Activated T-helper 9 cell treated with anti-CD3 and anti-CD28 coated beads, Interleukin-2, amount 50 U/mL, for 16 hours (primary cell): Measurements from ENCODE around the gene LRRK1.

Source experiments
- DNase-seq: peaks from one replicate; pipeline ENCODE4 v3.0.0-alpha.2; 2020; ENCODE audit warnings: low read depth

Gene LRRK1

DNA sequence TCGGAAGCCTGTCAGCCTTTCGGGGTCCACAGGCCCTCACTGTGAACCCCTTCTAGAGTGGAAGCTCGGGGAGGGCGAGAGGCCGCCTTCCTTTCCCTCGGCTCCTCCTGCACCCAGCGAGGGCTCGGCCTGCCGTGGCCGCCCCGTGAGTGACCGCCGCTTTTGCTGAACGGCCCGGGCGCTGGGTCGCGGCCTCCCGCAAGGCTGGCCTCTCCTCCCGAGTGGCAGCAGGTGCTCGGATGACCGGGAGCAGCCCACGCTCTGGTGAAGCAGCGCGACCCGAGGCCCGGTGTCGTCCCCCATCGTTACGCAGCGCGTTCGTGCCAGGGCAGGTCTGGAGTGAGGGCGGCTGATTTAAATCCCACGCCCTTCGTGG lies 53.8 kb downstream of the LRRK1 start:
- no peak for DNase-seq

DNA sequence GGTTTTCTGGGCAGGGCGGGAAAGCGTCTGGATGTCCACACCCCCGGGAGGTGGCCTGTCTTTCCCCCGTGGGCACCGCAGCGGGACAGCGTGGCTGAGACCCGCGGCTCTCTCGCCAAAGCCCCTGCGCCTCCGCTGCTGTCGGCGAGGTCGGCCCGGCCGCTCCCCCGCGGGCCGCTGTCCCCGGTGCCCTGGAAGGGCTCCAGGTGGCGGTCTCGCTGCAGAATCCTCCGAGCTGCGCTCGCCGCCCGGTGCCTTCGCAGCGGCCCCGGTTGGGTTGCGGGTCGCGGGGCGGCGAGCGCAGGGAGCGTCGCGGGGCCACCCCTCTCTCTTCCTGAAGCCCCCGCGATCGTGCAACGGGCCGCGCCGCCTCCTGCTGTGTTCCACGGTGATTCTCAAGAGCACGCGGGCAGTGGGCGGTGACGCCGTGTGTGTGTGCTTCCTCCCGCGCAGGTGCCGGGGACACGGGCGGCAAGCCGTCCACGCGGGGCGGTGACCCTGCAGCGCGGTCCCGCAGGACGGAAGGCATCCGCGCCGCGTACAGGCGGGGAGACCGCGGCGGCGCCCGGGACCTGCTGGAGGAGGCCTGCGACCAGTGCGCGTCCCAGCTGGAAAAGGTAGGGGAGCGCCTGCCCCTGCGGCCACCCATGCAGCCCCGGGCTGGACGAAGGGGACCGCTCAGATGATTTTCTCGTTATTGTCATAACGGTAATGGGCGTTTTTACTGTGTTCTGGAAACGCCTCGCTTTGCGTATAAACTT lies 54.4 kb downstream of the LRRK1 start:
- no peak for DNase-seq

DNA sequence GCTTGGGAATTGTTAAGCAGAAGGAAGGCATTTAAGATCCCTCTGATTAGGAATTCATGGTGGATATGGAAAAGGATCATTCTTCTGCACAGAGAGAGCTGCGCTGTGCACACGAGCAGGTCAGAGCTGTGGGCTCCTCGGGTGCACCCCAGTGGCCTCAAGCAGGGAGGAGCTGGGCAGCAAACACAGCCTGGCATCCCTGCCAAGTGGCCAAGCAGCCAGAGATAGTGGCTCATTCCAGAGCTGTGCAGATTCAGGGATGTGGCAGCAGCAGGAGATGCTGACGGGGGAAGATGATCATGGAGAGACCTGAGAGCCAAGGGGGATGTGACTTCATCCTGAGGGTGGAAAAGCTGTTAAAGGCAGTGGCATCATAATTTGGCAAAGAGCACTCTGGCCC lies 55.9 kb downstream of the LRRK1 start:
- DNase-seq, result no peak

DNA sequence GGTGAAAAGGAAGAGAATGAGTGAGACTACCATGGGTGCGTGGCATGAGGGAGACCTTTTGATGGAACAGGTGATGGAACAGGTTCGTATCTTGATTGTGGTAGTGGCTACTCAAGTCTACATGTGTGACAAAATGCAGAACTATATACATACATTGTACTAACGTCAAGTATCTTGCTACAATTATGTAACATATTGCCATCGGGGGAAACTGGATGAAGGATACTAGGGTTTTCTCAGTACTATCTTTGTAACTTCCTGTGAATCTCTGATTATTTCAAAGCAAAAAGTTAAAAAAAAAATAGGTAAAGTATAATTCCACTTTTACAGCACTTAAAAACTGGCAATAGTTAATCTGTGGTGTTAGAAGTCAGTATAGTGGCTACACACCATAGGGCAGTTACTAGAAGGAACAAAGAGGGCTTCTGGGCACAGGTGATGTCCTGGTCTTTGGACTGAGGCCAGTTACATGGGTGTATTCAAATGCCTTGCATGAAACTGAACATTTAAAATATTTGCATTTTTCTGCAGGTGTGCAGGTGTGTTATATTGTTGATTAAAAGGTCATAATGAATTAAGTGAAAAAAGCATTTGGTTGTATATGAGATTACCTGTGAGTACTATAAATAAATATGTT lies 61.4 kb downstream of the LRRK1 start:
- DNase-seq, result no peak

DNA sequence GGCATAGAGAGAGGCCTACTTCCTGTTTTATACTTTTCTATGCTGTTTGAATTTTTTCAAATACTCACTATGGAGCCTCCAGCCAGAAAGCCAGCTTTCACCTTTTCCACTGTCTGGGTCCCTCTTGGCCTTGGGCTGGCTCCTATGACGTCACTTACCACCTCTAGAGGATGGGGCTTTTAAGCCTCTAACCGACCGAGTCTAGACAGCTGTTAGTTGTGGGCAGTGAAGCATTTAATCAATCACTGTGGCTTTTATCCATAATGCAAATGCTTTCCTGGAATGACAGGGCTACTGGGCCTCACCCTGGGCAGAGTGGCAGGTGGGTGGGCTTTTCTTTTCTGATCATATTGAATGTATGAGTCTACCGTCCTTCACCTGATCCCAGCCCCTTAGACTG lies 61.9 kb downstream of the LRRK1 start:
- DNase-seq, result no peak

DNA sequence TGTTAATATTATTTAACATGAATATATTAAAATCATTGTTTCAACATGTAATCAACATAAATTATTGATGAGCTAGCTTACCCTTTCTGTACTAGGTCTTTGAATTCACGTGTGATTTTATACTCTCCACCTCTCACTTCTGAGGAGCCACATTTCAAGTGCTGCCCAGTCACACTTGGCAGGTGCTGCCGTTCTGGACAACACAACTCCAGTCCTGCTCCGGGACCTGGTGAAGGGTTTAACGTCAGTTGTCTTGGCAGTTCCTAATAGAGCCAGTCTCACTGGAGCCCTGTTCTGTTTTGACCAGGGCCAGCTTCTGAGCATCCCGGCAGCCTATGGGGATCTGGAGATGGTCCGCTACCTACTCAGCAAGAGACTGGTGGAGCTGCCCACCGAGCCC lies 64.1 kb downstream of the LRRK1 start:
- no peak for DNase-seq

DNA sequence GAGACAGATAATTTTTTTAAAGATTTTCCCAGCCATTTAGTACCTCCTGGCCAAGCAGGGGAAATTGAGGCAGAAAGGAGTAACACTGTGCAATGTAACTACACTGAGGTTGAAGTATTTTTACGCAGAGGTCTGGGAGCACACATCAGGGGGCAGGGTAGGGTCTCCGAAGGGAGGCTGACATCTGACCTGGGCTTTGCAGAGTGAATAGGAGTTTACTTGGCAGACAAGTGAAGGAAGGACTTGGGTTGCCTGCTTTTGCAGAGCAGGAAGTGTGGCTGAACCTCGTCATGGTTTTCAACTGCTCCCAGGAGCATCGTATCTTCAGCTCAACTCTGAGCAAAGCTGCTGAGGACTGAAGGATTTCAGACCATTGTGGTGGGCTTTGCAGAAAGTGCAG lies 66.2 kb downstream of the LRRK1 start:
- DNase-seq, result no peak

DNA sequence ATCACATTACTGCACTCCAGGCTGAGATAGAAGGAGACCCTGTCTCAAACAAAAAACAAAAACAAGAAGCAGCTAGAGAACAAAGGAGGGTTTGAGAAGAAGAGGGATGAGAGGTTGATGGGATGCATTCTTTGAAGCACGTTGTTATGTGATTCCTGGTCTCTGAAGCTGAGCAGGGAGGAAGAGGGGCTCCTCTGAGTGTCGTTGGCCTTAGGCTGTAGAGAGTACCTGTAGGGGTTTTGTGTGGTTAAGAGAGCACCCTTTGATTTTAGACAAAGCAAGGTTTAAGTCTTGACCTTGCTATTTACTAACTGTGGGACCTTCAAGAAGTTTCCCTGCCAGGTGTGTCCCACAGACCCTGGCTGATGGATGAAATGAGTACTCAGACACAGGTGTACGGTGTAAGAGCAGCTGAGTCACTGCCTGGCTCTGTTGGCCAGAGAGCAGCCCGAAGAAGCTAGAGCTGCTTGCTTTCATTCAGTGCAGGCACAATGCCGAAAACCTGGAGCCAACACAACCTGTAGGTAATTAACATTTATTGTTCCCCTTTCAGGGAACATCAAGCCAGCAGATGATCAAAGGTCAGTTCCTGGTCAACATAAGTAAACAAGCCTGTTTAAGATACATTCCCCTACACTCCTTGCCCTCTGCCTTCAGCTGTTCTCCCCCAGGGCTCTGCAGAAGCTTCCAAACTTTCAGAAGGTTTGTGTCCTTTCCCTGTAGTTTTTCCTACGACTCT lies 67.2 kb downstream of the LRRK1 start:
- DNase-seq, result no peak

DNA sequence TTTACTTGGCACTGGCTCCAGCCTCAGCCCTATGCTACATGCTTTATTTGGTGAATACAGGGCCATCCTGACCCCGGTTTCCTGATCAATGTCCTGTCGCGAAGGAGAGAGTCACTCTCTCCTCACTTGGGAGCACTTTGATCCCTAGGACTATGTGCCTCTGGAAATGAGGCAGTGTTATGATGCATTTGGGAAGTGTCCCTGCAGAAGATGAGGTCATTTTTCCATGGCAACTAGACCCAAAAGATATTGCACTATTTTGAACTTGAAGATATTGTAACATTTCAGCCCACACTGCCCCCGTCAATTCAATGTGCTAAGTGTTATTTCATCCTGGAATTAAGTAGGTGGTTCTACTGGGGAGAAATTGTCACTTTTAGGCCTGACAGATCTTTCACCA lies 68.0 kb downstream of the LRRK1 start:
- DNase-seq, result no peak

DNA sequence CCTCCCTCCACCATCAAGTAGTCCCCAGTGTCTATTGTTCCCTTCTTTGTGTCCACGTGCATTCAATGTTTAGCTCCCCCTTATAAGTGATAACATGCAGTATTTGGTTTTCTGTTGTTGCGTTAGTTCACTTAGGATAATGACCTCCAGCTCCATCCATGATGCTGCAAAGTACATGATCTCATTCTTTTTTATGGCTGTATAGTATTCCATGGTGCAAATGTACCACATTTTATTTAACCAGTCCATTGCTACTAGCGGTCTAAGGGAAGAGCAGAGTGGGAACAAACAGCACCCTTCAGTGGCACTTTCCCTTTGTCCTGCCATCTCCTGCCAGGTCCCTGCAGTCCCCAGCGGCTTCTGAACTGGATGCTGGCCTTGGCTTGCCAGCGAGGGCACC lies 69.1 kb downstream of the LRRK1 start:
- DNase-seq, result no peak

DNA sequence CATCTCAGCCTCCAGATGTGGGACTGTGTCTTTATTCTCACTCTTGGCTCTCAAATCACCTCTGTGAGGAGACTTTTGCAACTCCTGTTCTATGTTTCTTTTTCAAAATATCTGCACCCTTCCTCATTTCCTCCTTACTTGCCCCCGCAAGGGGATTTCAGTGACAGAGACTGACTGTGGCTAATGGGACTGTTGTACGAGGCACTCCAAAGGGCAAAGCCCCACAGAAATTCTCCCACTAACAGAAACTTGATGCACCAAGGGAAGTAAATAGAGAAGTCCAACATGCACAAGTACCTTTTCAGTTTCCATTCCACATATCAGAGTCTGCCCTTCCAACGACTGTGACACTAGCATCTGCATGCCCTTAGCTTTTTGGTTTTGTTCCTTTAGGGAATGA lies 69.7 kb downstream of the LRRK1 start:
- DNase-seq, result no peak

DNA sequence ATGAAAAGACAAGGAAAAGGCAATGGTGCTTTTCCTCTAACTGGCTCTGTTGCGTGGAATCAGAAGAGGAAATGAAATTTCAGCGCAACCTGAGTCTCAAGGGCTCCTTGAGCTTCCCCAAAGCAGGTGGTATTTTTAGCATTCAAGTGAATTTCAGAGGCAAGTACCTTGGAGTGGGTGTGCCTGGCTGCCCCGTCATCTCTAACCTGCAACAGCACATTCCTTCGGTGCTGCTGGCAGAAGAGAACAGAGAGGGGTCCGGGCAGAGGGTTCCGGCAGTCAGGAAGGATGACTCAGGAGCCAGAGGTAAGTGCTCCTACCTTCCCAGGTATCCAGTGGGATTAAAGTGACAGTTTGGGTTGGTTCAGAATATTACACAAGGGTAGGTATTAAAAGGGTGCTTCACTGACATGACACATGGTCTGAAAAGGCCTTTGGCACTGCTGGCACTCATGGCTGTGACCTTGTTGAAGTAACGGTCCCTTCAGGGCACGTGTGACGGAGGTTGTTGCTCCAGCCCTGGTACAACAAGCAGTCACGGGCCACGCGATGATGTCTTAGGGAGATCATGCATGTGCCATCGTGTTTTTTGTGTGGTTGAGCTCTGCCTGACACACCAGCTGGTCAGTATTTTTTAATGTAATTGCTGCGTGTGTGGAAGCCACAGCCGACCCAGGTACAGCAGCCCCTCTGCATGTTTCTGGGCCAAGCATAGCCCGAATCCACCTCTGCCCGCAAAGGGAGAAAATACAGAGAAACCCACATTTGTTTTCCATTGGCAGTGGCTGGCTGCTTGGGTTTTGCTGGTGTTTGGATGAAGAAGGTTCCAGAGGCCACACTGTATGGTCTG lies 75.7 kb downstream of the LRRK1 start:
- DNase-seq, result no peak

DNA sequence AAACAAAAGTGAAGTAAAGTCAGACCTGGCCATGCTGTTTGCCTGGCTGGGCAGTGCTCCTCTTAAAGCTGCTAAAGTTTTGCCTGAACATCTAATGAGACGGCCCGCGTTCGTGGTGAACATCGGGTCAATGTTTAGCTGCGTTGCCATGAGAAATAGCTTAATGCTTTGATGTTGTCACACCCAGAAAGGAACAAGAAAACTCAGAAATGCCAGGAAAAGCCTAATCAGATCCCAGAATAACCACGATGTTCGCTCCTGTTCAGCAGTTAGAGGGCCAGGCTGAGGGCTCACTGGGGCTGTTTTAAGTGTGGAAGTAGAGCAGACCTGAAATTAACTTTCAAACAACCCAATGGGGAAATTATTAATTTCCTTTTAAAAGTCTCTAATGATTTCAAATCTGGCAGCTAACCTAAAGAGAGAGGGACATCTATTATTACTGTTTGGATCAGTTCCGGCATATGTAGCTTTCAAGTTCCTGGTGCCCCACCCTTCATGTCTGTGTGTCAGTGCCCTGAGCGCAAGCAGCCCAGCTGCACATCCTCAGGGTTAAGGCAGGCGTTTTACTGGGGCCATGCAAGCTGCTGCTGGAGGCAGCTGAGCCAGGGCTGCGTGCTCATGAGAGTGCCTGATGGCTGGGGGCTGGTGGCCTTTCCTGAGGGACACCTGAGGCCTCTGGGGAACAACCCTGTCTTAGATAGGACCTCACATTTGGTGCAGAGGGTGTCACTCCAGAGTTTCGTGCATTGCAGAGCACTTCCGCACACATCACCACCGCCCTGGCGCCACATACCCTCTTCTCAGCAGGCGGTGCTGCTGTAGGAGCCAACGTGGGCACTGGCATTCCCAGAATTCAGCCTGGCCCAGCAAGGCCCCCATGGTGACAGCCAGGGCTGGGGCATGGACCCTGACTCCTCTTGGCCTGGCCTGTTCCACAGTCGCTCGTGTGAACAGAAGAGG lies 76.6 kb downstream of the LRRK1 start:
- DNase-seq, result no peak

DNA sequence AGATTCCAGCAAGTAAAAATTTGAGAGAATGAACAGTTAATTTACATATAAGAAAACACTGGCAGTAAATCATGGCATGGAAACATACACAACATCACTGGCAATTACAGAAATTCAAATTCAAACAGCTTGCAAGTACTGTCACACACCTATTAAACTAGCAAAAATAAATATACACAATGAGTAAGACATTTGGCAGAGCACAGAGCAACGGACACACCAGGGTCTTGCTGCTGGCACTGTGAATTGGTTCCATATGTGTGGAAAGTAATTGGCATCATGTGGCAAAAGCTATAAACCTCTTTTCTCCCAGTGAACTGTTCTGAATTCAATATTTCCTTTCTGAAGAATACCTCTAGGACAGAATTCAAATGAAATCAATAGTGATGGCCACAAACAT lies 78.3 kb downstream of the LRRK1 start:
- DNase-seq, result no peak

DNA sequence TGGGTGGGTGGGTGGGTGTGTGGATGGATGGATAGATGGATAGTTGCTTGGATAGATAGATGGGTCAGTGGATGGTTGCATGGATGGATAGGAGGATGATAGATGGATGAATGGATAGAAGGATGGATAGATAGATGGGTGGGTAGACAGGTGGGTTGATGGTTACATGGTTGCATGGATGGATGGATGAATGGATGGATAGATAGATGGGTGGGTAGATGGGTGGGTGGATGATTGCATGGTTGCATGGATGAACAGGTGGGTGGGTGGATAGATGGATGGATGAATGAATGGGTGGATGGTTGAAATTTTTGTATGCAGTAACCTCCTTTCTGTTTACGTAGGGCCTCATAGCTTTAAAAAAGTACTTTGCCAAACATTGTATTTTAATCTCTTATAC lies 79.5 kb downstream of the LRRK1 start:
- DNase-seq, result no peak

DNA sequence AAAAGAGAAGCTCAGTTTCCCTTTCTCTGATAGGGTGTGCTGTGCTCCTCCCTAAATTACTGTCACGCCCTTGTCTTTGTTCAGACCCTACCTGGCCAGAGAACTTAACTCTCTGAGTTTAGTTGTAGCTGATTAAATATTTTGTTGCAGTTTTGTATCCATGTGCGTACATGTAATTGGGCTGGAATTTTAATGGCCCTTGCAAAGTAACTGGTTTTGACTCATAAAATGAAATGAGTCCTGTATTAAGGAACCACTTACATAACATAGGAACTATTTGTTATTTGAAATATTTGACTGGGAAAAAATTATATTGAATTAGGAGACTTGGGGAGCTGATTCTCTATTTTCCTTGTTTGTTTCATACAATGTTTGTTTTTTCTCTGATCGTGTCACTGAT lies 80.2 kb downstream of the LRRK1 start:
- no peak for DNase-seq

DNA sequence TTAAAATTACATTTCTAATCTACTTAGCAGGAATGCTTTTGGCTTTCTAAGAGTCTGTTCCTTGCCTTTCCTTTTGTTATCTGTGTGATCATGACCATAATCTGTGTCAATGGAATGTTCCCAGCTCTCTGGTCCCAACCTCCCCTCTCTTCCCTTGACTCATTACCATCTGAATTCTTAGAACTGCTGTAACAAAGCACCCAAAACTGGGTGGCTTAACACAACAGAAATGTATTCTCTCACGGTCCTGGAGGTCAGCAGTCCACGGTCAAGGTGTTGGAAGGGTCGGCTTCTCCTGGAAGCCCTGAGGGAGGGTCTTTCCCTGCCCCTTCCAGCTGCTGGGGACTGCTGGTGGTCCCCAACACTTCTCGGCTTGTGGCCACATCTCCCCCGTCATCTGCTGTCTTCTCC lies 81.1 kb downstream of the LRRK1 start:
- no peak for DNase-seq

DNA sequence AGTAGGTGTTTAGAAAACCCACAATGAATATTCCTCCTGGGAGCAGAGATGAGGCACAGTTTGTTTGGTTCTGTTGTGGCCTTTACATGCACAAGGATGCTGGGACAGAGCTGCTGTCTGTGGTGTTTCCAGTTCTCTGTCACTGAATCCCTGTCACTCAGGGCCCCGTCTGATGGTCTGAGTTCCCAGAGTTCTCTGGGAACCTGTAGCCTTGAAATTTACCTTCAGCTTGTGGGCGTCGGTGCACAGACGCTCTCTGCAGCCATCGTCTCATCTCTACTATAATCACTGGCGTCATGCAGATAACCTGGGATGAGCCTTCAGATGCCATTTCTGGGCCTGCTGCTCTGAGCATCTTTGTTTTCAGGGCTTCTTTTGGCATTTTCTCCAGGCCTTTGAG lies 81.9 kb downstream of the LRRK1 start:
- DNase-seq, result no peak

DNA sequence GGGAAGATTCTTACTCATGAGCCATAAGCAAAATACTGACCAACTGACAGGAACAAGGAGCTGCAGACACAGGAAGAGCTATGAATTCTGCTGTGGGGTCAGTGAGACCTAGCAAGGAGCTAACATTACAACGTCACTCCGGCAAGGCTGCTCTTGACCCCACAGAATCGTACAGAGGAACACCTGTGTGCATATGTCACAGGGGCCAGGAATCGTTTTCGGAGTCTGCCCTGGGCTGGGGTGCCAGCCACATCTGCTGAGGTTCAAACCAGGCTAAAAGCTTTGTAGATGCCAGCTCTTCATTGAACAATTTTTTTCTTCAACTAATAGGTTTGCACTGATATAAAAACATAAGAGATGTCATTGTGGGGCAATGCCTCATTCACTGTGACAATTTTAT lies 82.6 kb downstream of the LRRK1 start:
- DNase-seq, result no peak

DNA sequence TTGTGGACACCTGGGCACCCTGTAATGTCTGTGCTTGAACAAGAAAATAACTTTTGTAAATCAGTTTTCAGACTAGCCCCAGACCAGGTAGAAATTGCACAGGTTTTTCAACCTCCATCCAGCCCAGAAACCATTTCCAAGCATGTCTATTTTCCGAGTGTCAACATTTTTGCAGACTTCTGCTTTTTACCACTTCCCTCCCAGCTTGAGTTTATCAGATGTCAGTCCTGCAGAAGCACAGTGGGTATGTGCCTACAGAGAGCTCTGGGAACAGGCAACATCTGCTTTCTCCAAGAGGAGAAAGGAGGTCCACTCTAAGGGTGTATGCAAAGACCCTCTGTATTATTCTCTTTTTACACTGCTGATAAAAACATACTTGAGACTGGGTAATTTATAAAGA lies 83.9 kb downstream of the LRRK1 start:
- no peak for DNase-seq

DNA sequence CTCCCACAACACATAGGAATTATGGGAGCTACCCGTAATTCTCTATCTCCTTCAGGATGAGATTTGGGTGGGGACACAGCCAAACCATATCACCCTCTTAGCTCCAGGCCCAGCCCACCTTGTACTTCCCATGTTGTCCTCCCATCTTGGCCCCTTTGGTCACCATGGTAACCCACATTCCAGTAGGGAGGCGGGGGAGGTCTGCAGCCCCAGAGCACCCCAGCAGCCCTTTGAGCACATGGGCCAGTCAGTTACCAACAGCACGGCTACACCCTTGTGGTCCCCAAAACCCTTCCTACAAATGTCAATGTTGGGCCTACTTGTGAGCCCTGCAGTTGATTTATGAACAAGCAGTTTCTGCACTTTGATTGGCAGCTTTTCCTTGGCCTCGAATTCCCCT lies 84.5 kb downstream of the LRRK1 start:
- DNase-seq, result no peak
